CD4-positive, alpha-beta T cell (primary cell): Measurements from ENCODE around the gene ENC1. TPM values are rescaled to one million over a fixed set of nuclear protein-coding genes. Genes with fewer than 3 reads are reported as not detected.

Experiments
- ATAC-seq: fragments of 200-7000 bp; cut with Tn5 transposase; one replicate; pipeline ENCODE4 v1.10.0; 2022; ENCODE audit warnings: mild to moderate bottlenecking; ENCODE audit not compliant: poor library complexity
- CTCF ChIA-PET: fragments of 350-600 bp; sonication (Branson Sonifier 250); formaldehyde crosslinking; loops from one replicate; lab custom pipeline; 2021; ENCODE audit warnings: antibody characterized with exemption, inconsistent platforms; lab: Charles Lee
- POLR2A ChIA-PET: fragments of 350-600 bp; sonication (Branson Sonifier 250); formaldehyde crosslinking; loops from one replicate; lab custom pipeline; 2021; ENCODE audit warnings: antibody characterized with exemption, inconsistent platforms; lab: Charles Lee
- DNase-seq, 14 experiments: peaks; one replicate each; pipeline ENCODE4 v3.0.0-alpha.2; 2013 to 2020; ENCODE audit warnings: mixed read lengths in 2 of 14
- H3K27ac ChIP-seq, 2 donors: one replicate each; pipeline versions ENCODE4 v1.5.1 to v1.7.0; 2013; ENCODE audit warnings: low read length in 2 of 2, low read depth in 1 of 2, mild to moderate bottlenecking in 1 of 2
- H3K27me3 ChIP-seq, 2 experiments: 1 replicate in 1 of 2; 2 replicates in 1 of 2; pipeline versions ENCODE4 v1.6.1 to v1.7.0; 2013; ENCODE audit warnings: low read length in 2 of 2, control low read depth in 1 of 2, mild to moderate bottlenecking in 1 of 2, moderate library complexity in 1 of 2; ENCODE audit not compliant: insufficient read depth in 2 of 2, control insufficient read depth in 1 of 2
- H3K36me3 ChIP-seq: one replicate; pipeline ENCODE4 v1.6.1; 2013; ENCODE audit warnings: low read length, control low read depth; ENCODE audit not compliant: insufficient read depth
- H3K4me1 ChIP-seq: one replicate; pipeline ENCODE4 v1.6.1; 2013; ENCODE audit warnings: low read length, control low read depth; ENCODE audit not compliant: insufficient read depth
- H3K4me3 ChIP-seq: one replicate; pipeline ENCODE4 v1.5.1; 2013; ENCODE audit warnings: mild to moderate bottlenecking, low read length, moderate library complexity
- H3K9me3 ChIP-seq, 2 experiments: 1 replicate in 1 of 2; 2 replicates in 1 of 2; pipeline versions ENCODE4 v1.6.1 to v1.7.0; 2013; ENCODE audit warnings: low read length in 2 of 2, mild to moderate bottlenecking in 2 of 2, control low read depth in 1 of 2, moderate library complexity in 1 of 2; ENCODE audit not compliant: control insufficient read depth in 1 of 2, insufficient read depth in 1 of 2
- H3K27ac Mint-ChIP-seq: one replicate; pipeline ENCODE4 v1.8.0; 2020; ENCODE audit warnings: mixed read lengths
- H3K27me3 Mint-ChIP-seq: one replicate; pipeline ENCODE4 v1.8.0; 2021; ENCODE audit warnings: mixed read lengths
- H3K36me3 Mint-ChIP-seq: one replicate; pipeline ENCODE4 v1.8.0; 2021; ENCODE audit warnings: low read depth, mixed read lengths
- H3K4me1 Mint-ChIP-seq: one replicate; pipeline ENCODE4 v1.8.0; 2021; ENCODE audit warnings: low read depth, mixed read lengths
- H3K4me3 Mint-ChIP-seq: one replicate; pipeline ENCODE4 v1.8.0; 2020; ENCODE audit warnings: mild to moderate bottlenecking, mixed read lengths
- H3K9me3 Mint-ChIP-seq: one replicate; pipeline ENCODE4 v1.8.0; 2020; ENCODE audit warnings: mixed read lengths
- intact Hi-C, 2 experiments: fragments of 100-400 bp; cut with DNase I in 1 of 2; cut with micrococcal nuclease in 1 of 2; formaldehyde crosslinking; loops; one replicate each; pipeline versions ENCODE4 v1.15.1 to v1.9.0; 2023 to 2025; cut with DNase I, micrococcal nuclease
- total RNA-seq, 174 experiments: library from RNA in 2 of 174; stranded (reverse) in 2 of 174; gene quantifications; one replicate each; pipeline ENCODE4 v1.2.3 and lab custom pipeline; 2021 to 2026
- TF ChIP-seq, protein P1 (sequence below): fragments of 200-600 bp; IDR thresholded peaks from one replicate; pipeline ENCODE4 v1.8.0; 2022; ENCODE audit warnings: antibody characterized with exemption, mild to moderate bottlenecking

The ENC1 gene
- total RNA-seq, 2 experiments from 2014 or later: 39.6 to 40.1 TPM

- intact Hi-C loops: no loop called here
- TF ChIP-seq, protein P1, sequence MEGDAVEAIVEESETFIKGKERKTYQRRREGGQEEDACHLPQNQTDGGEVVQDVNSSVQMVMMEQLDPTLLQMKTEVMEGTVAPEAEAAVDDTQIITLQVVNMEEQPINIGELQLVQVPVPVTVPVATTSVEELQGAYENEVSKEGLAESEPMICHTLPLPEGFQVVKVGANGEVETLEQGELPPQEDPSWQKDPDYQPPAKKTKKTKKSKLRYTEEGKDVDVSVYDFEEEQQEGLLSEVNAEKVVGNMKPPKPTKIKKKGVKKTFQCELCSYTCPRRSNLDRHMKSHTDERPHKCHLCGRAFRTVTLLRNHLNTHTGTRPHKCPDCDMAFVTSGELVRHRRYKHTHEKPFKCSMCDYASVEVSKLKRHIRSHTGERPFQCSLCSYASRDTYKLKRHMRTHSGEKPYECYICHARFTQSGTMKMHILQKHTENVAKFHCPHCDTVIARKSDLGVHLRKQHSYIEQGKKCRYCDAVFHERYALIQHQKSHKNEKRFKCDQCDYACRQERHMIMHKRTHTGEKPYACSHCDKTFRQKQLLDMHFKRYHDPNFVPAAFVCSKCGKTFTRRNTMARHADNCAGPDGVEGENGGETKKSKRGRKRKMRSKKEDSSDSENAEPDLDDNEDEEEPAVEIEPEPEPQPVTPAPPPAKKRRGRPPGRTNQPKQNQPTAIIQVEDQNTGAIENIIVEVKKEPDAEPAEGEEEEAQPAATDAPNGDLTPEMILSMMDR: no peak
- POLR2A ChIA-PET: no interaction called here
- Mint-ChIP-seq H3K4me3 (no peak overlapping the region), H3K27ac (no peak overlapping the region), H3K27me3 (peaks cover 16% of the 10 kb centered on the region), H3K9me3 (no peaks in the 10 kb centered on the region), H3K4me1 (no peaks in the 10 kb centered on the region), H3K36me3 (no peaks in the 10 kb centered on the region)
- Histone ChIP-seq H3K4me1 (no peaks in the 10 kb centered on the region), H3K9me3 (no peaks in the 10 kb centered on the region), H3K4me3 (no peak overlapping the region), H3K27ac (no peak overlapping the region), H3K36me3 (no peaks in the 10 kb centered on the region), H3K27me3 (peaks cover 4% of the 10 kb centered on the region in 2 experiments)
- CTCF ChIA-PET: no interaction called here
- DNase-seq (no peak), ATAC-seq (no peak)
Observed at GRCh38 chr5:74595143-74595925, 45.2 kb downstream of the ENC1 start.

DNA sequence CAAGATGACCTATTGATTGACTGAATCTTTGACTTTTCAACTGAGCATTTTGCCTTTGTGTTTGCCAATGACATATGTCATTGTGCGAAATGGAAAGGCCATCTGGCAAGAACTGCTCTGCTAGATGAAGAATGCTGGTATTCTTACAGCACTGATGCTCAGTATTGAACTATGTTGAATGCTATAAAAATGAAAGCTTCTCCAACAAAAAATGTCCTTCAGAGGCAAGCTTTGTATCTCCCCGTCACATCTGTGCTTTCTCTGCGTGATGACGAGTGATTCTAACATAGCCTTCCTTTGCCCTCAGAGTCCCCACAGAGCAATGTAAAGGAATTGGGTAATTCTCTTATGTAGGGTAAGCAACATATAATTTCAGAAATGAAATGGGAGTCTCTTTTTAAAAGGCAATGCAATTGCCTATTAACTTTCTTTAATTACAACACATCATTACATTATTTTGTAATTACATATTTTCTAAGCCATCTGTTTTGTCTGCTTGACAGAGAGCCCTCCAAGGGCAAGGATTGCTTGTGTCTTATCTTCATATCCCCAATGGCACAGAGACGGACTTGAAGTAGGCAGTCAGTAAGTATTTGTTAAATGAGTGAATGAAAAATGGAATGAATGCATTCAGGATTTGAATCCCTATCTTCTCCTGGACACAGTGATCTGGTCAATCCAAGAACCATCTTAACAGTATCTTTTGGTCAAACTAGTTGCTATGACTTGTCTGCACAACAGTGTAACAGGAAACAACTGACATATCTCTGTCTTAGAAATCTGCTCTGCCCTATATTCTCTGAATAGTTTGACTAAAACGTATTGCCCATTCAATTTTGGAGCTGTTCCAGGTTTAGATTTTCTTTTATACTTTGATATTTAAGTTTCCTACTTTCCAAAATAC is 46.1 kb downstream of the ENC1 start:
- Mint-ChIP-seq H3K36me3 (no peaks in the 10 kb centered on the region), H3K27ac (no peak overlapping the region), H3K9me3 (no peaks in the 10 kb centered on the region), H3K4me1 (no peaks in the 10 kb centered on the region), H3K27me3 (peaks cover 17% of the 10 kb centered on the region), H3K4me3 (no peak overlapping the region)
- H3K36me3 ChIP-seq: no peaks in the 10 kb centered on the region
- intact Hi-C loops: no loop called here
- H3K27ac ChIP-seq: no peak overlapping the region
- POLR2A ChIA-PET: no interaction called here
- TF ChIP-seq, protein P1: no peak
- DNase-seq (no peak), ATAC-seq (no peak)
- CTCF ChIA-PET: no interaction called here
- H3K27me3 ChIP-seq: peaks cover 4% of the 10 kb centered on the region in 2 experiments
- no peak overlapping the region for H3K4me3 ChIP-seq
- no peaks in the 10 kb centered on the region for H3K4me1 ChIP-seq
- no peaks in the 10 kb centered on the region for H3K9me3 ChIP-seq

GRCh38 chr5:74589204-74590056 is 51.1 kb downstream of the ENC1 start:
- Mint-ChIP-seq H3K27ac (no peak overlapping the region), H3K4me1 (no peaks in the 10 kb centered on the region), H3K9me3 (no peaks in the 10 kb centered on the region), H3K36me3 (no peaks in the 10 kb centered on the region), H3K4me3 (no peak overlapping the region), H3K27me3 (peaks cover 9% of the 10 kb centered on the region)
- no peak for ATAC-seq
- H3K4me1 ChIP-seq: no peaks in the 10 kb centered on the region
- CTCF ChIA-PET: no interaction called here
- POLR2A ChIA-PET: interaction anchor here (1.7 kb wide), 1 partner anchor 51 kb away, joined by 5 read pairs; the partner anchor contains the start of gene ENC1
- no peaks in the 10 kb centered on the region for H3K27me3 ChIP-seq
- H3K27ac ChIP-seq: no peak overlapping the region
- intact Hi-C loops: no loop called here
- H3K9me3 ChIP-seq: no peaks in the 10 kb centered on the region
- H3K36me3 ChIP-seq: no peaks in the 10 kb centered on the region
- no peak overlapping the region for H3K4me3 ChIP-seq
- TF ChIP-seq, protein P1: no peak
- no peak for DNase-seq
